Measurements from ENCODE around the gene COL20A1.

DNA sequence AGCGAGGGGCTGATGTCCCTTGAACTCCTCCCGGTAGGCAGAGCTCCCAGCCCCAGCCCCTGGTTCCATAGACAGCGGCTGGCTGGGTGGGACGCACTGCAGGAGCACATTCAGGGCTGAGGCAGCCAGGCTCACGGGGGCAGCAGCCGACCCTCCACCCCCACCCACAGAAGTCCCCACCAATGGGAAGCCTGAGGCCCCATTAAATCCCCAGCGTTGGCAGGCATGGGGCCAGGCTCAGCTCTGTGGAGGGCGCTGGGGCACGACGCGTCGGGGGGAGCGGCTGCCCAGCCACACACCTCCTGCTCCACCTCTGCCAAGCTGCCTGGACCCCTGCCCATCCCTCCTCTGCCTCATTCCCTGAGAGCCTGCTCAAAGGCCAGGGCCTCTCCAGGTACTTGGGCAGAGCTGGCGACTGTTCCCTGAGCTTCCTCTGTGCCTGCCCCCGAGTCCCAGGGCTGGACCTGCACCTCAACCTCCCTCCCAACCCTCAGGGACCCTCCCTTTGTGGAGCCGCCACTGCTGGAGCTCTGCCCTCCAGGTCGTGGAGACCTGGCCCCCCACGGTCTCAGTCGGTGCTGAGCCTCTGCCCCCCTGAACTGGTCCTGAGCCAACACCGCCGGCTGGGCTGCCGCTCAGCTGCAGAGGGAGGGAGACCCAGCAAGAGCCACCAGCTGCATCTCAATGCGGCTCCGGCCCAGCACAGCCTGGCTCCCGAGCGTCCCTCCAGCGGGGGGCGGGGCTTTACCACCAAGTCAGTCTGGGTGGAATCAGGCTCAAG lies 59.0 kb downstream of the COL20A1 start:
- TF ChIP-seq, protein P1, sequence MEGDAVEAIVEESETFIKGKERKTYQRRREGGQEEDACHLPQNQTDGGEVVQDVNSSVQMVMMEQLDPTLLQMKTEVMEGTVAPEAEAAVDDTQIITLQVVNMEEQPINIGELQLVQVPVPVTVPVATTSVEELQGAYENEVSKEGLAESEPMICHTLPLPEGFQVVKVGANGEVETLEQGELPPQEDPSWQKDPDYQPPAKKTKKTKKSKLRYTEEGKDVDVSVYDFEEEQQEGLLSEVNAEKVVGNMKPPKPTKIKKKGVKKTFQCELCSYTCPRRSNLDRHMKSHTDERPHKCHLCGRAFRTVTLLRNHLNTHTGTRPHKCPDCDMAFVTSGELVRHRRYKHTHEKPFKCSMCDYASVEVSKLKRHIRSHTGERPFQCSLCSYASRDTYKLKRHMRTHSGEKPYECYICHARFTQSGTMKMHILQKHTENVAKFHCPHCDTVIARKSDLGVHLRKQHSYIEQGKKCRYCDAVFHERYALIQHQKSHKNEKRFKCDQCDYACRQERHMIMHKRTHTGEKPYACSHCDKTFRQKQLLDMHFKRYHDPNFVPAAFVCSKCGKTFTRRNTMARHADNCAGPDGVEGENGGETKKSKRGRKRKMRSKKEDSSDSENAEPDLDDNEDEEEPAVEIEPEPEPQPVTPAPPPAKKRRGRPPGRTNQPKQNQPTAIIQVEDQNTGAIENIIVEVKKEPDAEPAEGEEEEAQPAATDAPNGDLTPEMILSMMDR (conservative IDR thresholded peaks at IDR 0.05): no peak
- TF ChIP-seq ZFX (IDR thresholded peaks at IDR 0.05): no peak
